H1 (cell line): ENCODE data around the gene CSNK1D. TPM values are rescaled to one million over a fixed set of nuclear protein-coding genes. Genes with fewer than 3 reads are reported as not detected.
A peak's percentile ranks its signal among the peaks of the same experiment; 100 is the strongest.

Experiments used
- CTCF ChIA-PET: fragments of 300-600 bp; sonication (Branson Sonifier 250); formaldehyde crosslinking; loops from one replicate; lab custom pipeline; 2021; ENCODE audit not compliant: partially characterized antibody; lab: Charles Lee
- POLR2A ChIA-PET: fragments of 300-600 bp; sonication (Branson Sonifier 250); formaldehyde crosslinking; loops from one replicate; lab custom pipeline; 2021; ENCODE audit warnings: inconsistent platforms; ENCODE audit not compliant: partially characterized antibody; lab: Charles Lee
- DNase-seq, 2 experiments: peaks; one replicate each; pipeline versions ENCODE4 v3.0.0 to v3.0.0-alpha.2; 2010 to 2022; ENCODE audit warnings: low spot score in 2 of 2, low read depth in 1 of 2, mixed read lengths in 1 of 2
- FAIRE-seq: peaks from 2 replicates; lab custom pipeline; 2011; peaks lifted over from hg19 to GRCh38; lab: Jason Lieb, UNC
- H2AFZ ChIP-seq: 2 replicates; pipeline ENCODE4 v1.8.1; 2012; ENCODE audit warnings: low read length, inconsistent platforms
- H2AK5ac ChIP-seq: 2 replicates; pipeline ENCODE4 v1.6.1; 2013; ENCODE audit warnings: low read depth, low read length
- H2BK120ac ChIP-seq: replicated peaks from 2 replicates; pipeline ENCODE3; 2013; ENCODE audit warnings: low read depth, low read length, inconsistent platforms
- H2BK12ac ChIP-seq: 2 replicates; pipeline ENCODE4 v1.6.1; 2013; ENCODE audit warnings: low read depth, low read length
- H2BK15ac ChIP-seq: 2 replicates; pipeline ENCODE4 v1.6.1; 2013; ENCODE audit warnings: low read length
- H2BK20ac ChIP-seq: 2 replicates; pipeline ENCODE4 v1.6.1; 2013; ENCODE audit warnings: low read length
- H2BK5ac ChIP-seq: 2 replicates; pipeline ENCODE4 v1.6.1; 2013; ENCODE audit warnings: low read depth, low read length
- H3K14ac ChIP-seq: 2 replicates; pipeline ENCODE4 v1.6.1; 2013; ENCODE audit warnings: inconsistent platforms; ENCODE audit not compliant: insufficient read length
- H3K18ac ChIP-seq: 2 replicates; pipeline ENCODE4 v1.6.1; 2013; ENCODE audit warnings: low read length; ENCODE audit errors: extremely low read depth
- H3K23ac ChIP-seq: 2 replicates; pipeline ENCODE4 v1.6.1; 2013; ENCODE audit warnings: inconsistent platforms; ENCODE audit not compliant: insufficient read length
- H3K23me2 ChIP-seq: 2 replicates; pipeline ENCODE4 v1.6.1; 2013; ENCODE audit warnings: low read depth, low read length
- H3K27ac ChIP-seq: 2 replicates; pipeline ENCODE4 v1.6.1; 2011; ENCODE audit warnings: low read depth, low read length, inconsistent platforms
- H3K27me3 ChIP-seq, 4 experiments: replicated peaks in 1 of 4; 1 replicate in 1 of 4; 2 replicates in 3 of 4; pipeline versions ENCODE4 v1.6.1 to v1.8.1; 2011 to 2013; ENCODE audit warnings: low read length in 3 of 4, mild to moderate bottlenecking in 3 of 4, inconsistent platforms in 2 of 4, mixed read lengths in 2 of 4, moderate library complexity in 1 of 4; ENCODE audit not compliant: control insufficient read depth in 3 of 4, insufficient read depth in 3 of 4; ENCODE audit errors: extremely low read depth in 1 of 4
- H3K36me3 ChIP-seq, 4 experiments: 2 replicates each; pipeline versions ENCODE4 v1.6.1 to v1.8.1; 2011 to 2013; ENCODE audit warnings: mild to moderate bottlenecking in 4 of 4, low read length in 3 of 4, moderate library complexity in 2 of 4, control low read depth in 1 of 4, inconsistent platforms in 1 of 4; ENCODE audit not compliant: insufficient read depth in 4 of 4, control insufficient read depth in 2 of 4
- H3K4ac ChIP-seq: replicated peaks from 2 replicates; pipeline ENCODE3; 2013; ENCODE audit warnings: low read length, low read depth, mixed read lengths, inconsistent platforms; ENCODE audit not compliant: insufficient read length
- H3K4me1 ChIP-seq, 4 experiments: replicated peaks in 1 of 4; 1 replicate in 1 of 4; 2 replicates in 3 of 4; pipeline versions ENCODE4 v1.6.1 to v1.8.1; 2011 to 2013; ENCODE audit warnings: low read length in 3 of 4, inconsistent platforms in 2 of 4, mixed read lengths in 1 of 4; ENCODE audit not compliant: insufficient read depth in 4 of 4, control insufficient read depth in 3 of 4
- H3K4me2 ChIP-seq, 2 experiments: 2 replicates each; pipeline versions ENCODE4 v1.6.1 to v1.8.1; 2011 to 2013; ENCODE audit warnings: low read depth in 2 of 2, low read length in 2 of 2, control low read depth in 1 of 2, inconsistent platforms in 1 of 2, mild to moderate bottlenecking in 1 of 2; ENCODE audit not compliant: insufficient read depth in 1 of 2
- H3K4me3 ChIP-seq, 4 experiments: fragments of 200-600, 300-600 bp in 1 of 4; sonication (generic), shearing (Covaris generic), sonication (Bioruptor Twin) in 1 of 4; 2 replicates each; pipeline versions ENCODE4 v1.5.1 to v1.8.1; 2011 to 2016; ENCODE audit warnings: low read length in 4 of 4, low read depth in 3 of 4, control low read depth in 2 of 4, inconsistent platforms in 2 of 4, mild to moderate bottlenecking in 2 of 4, mixed read lengths in 1 of 4, moderate library complexity in 1 of 4; ENCODE audit not compliant: insufficient read depth in 2 of 4; ENCODE audit errors: extremely low read depth in 1 of 4
- H3K56ac ChIP-seq: replicated peaks from 2 replicates; pipeline ENCODE3; 2013; ENCODE audit warnings: low read depth, mild to moderate bottlenecking, mixed read lengths, low read length, inconsistent platforms; ENCODE audit not compliant: insufficient read length
- H3K79me1 ChIP-seq: 2 replicates; pipeline ENCODE4 v1.6.1; 2013; ENCODE audit warnings: low read depth, low read length, control low read depth
- H3K79me2 ChIP-seq, 2 experiments: 2 replicates each; pipeline versions ENCODE4 v1.6.1 to v1.8.1; 2012 to 2013; ENCODE audit warnings: low read length in 2 of 2, mild to moderate bottlenecking in 2 of 2, inconsistent platforms in 1 of 2; ENCODE audit not compliant: insufficient read depth in 2 of 2, control insufficient read depth in 1 of 2
- H3K9ac ChIP-seq, 4 experiments: replicated peaks in 1 of 4; 1 replicate in 1 of 4; 2 replicates in 3 of 4; pipeline versions ENCODE4 v1.6.1 to v1.8.1; 2011 to 2013; ENCODE audit warnings: low read depth in 3 of 4, low read length in 3 of 4, control low read depth in 2 of 4, mild to moderate bottlenecking in 2 of 4, moderate library complexity in 2 of 4, inconsistent platforms in 1 of 4; ENCODE audit errors: extremely low read depth in 1 of 4
- H3K9me3 ChIP-seq, 2 experiments: 2 replicates each; pipeline versions ENCODE4 v1.6.1 to v1.8.1; 2012 to 2013; ENCODE audit warnings: mild to moderate bottlenecking in 2 of 2, moderate library complexity in 2 of 2, control low read depth in 1 of 2, inconsistent platforms in 1 of 2, low read depth in 1 of 2, low read length in 1 of 2, mixed read lengths in 1 of 2; ENCODE audit not compliant: insufficient read depth in 2 of 2
- H4K20me1 ChIP-seq, 2 experiments: replicated peaks in 1 of 2; 2 replicates each; pipeline versions ENCODE3 to v1.8.1; 2011 to 2013; ENCODE audit warnings: inconsistent platforms in 2 of 2, low read length in 2 of 2, mild to moderate bottlenecking in 1 of 2; ENCODE audit not compliant: insufficient read depth in 2 of 2, control insufficient read depth in 1 of 2
- H4K5ac ChIP-seq: 2 replicates; pipeline ENCODE4 v1.6.1; 2013; ENCODE audit warnings: low read length, low read depth, mixed read lengths, inconsistent platforms; ENCODE audit not compliant: insufficient read length
- H4K8ac ChIP-seq: 2 replicates; pipeline ENCODE4 v1.8.0; 2013; ENCODE audit warnings: mild to moderate bottlenecking, moderate library complexity, low read length, inconsistent platforms; ENCODE audit not compliant: insufficient read depth; ENCODE audit errors: extremely low read depth
- H4K91ac ChIP-seq: replicated peaks from 2 replicates; pipeline ENCODE3; 2013; ENCODE audit warnings: low read length, mixed read lengths, inconsistent platforms; ENCODE audit not compliant: insufficient read length
- EZH2 ChIP-seq: fragments of 200-600 bp; sonication (generic); IDR thresholded peaks from 2 replicates; pipeline ENCODE4 v1.7.1; 2012; ENCODE audit warnings: low read depth, mild to moderate bottlenecking, moderate library complexity, low read length, inconsistent platforms; ENCODE audit not compliant: severe bottlenecking
- HDAC2 ChIP-seq, 2 experiments: fragments of 300-600 bp in 1 of 2; sonication (generic) in 1 of 2; IDR thresholded peaks; 2 replicates each; pipeline ENCODE4 v1.6.1; 2011 to 2012; ENCODE audit warnings: low read depth in 2 of 2, low read length in 2 of 2, mild to moderate bottlenecking in 2 of 2, moderate library complexity in 2 of 2, borderline replicate concordance in 1 of 2, inconsistent platforms in 1 of 2
- RAD21 ChIP-seq, 2 experiments: IDR thresholded peaks in 1 of 2; conservative IDR thresholded peaks in 1 of 2; 2 replicates each; pipeline ENCODE4 v1.6.1; 2011; ENCODE audit warnings: low read depth in 2 of 2, low read length in 2 of 2, improper control_type of control experiment in 1 of 2, inconsistent platforms in 1 of 2, mild to moderate bottlenecking in 1 of 2, moderate library complexity in 1 of 2
- SIN3A ChIP-seq, 2 experiments: IDR thresholded peaks in 1 of 2; conservative IDR thresholded peaks in 1 of 2; 2 replicates each; pipeline ENCODE4 v1.6.1; 2011 to 2012; ENCODE audit warnings: low read length in 2 of 2, improper control_type of control experiment in 1 of 2, low read depth in 1 of 2, mild to moderate bottlenecking in 1 of 2
- SP2 ChIP-seq: IDR thresholded peaks from 2 replicates; pipeline ENCODE4 v1.6.1; 2012; ENCODE audit warnings: mild to moderate bottlenecking, low read length, inconsistent platforms
- WGBS, 2 experiments: shearing (Covaris generic) in 1 of 2; methylation state at CpG; one replicate each; pipeline versions ENCODE4 v1.1.6 to v1.1.7; 2013 to 2015; ENCODE audit warnings: low lambda C conversion rate in 2 of 2, mixed read lengths in 2 of 2, inconsistent platforms in 1 of 2, low coverage in 1 of 2, missing lambda C conversion rate in 1 of 2; ENCODE audit not compliant: insufficient replicate concordance in 2 of 2, insufficient coverage in 1 of 2, insufficient read length in 1 of 2; ENCODE audit errors: extremely low coverage in 1 of 2, missing lambda C conversion rate in 1 of 2; 5-methylcytosine and 5-hydroxymethylcytosine counted together
- polyA plus RNA-seq, 7 experiments: library from polyadenylated mRNA; depleted of rRNA in 3 of 7; stranded (reverse) in 5 of 7; unstranded in 2 of 7; fragments of >200 nt in 5 of 7; fragments of 200-250 nt in 2 of 7; gene quantifications; 1 replicate in 5 of 7; 2 replicates in 1 of 7; 4 replicates in 1 of 7; pipeline versions ENCODE4 v1.2.1 to v1.2.3, GENCODE V29; 2011 to 2013; ENCODE audit warnings: missing spikeins in 2 of 7, mixed read lengths in 2 of 7
- total RNA-seq: library from RNA; stranded (reverse); fragmentation: NEBNext Ultra II Directional; extraction: Animal tissue kit (Norgen Biotek cat#: 25700); gene quantifications from 2 replicates; pipeline ENCODE4 v1.2.1, GENCODE V29; 2021

CSNK1D gene
- total and polyA plus RNA-seq, 2 of the 8 experiments (the other 6 are each of a cell fraction or from before 2014, with no cell fraction given), result 73.5 to 103 TPM

DNA sequence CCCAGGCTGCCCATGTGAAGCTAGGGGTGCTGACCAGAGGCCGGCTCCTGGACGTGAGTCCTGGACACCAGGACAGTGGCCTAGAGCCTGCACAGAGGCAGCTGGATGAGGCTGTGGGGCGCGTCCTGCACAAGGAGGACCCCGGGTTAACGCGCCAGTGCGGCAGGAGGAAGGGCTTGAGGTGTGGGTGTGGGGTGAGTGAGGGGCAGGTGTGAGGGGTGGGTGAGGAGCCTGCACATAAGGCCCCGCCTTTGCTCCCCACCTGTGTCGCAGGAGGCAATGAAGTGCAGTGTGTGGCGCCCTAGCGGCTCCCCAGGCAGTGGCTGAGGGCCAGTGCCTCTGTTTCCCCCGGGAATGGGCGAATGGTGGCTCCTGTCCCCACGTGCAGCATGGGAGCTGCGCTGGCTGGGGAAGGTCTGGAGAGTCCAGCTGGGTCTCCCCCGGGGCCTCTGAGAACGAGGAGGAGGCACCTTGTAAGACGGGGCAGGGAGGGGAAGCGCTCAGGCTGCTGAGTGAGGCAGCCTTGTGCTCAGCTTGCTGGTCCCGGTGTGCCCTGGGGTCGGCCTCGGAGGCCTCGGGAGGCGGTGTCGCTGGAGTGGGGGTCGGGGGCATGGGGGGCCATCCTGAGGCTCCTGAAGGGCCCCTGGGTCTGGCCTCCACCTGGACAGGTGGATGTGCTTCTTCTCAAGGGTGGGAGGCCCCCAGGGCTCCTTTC, 40.7 kb upstream of the CSNK1D start:
- H3K23ac ChIP-seq, result no peak overlapping the region
- H3K4me1 ChIP-seq, result peaks cover 0 to 5% (median 4%) of the 10 kb centered on the region in 4 experiments; a peak in 5 of 7 replicates
- H3K56ac ChIP-seq, result no peak overlapping the region
- H4K20me1 ChIP-seq, result peaks cover 0 to 6% of the 10 kb centered on the region in 2 experiments
- no peak overlapping the region for H3K4me3 ChIP-seq
- H2BK15ac ChIP-seq, result no peak overlapping the region
- H2AK5ac ChIP-seq, result no peak overlapping the region
- H3K9me3 ChIP-seq, result peaks cover 0 to 10% of the 10 kb centered on the region in 2 experiments; a peak in 1 of 4 replicates
- ChIA-PET CTCF (interaction anchor here (0.5 to 4.8 kb wide), 3 partner anchors 12 to 106 kb away, joined by 3 to 28 read pairs (median 5); no protein-coding TSS in a partner anchor), POLR2A (no interaction called here)
- H2BK20ac ChIP-seq, result no peak overlapping the region
- H4K8ac ChIP-seq, result 0 out of 2 replicates have a peak overlapping the region, but pooled peaks have one; percentile 25
- no peak overlapping the region for H2BK120ac ChIP-seq
- H2BK5ac ChIP-seq, result no peak overlapping the region
- H4K91ac ChIP-seq, result no peak overlapping the region
- no peak overlapping the region for H2BK12ac ChIP-seq
- H3K36me3 ChIP-seq, result no peaks in the 10 kb centered on the region
- H4K5ac ChIP-seq, result no peak overlapping the region
- TF ChIP-seq SIN3A (conservative IDR thresholded peaks at IDR 0.05 in 1 of 2, IDR thresholded peaks at IDR 0.05 in 1 of 2; ENCODE audit: low read depth in 1 of 2, low read length in 2 of 2) (no peak), EZH2 (no peak), HDAC2 (IDR thresholded peaks at IDR 0.05; ENCODE audit: borderline replicate concordance in 1 of 2, low read depth in 2 of 2, low read length in 2 of 2) (no peak), SP2 (no peak), RAD21 (IDR thresholded peaks at IDR 0.05 in 1 of 2, conservative IDR thresholded peaks at IDR 0.05 in 1 of 2; ENCODE audit: low read depth in 2 of 2, low read length in 2 of 2) (no peak)
- no peak for FAIRE-seq
- no peak overlapping the region; the same call in 1 of the 2 replicates for H3K18ac ChIP-seq
- H2AFZ ChIP-seq, result no peak overlapping the region
- H3K9ac ChIP-seq, result no peak overlapping the region
- no peaks in the 10 kb centered on the region for H3K79me1 ChIP-seq
- WGBS, 2 experiments, result 89% methylated on average over 18 of the region's 27 CpGs; no CpG with 5 or more reads in 1 of the 2 experiments
- DNase-seq, result no peak
- H3K4ac ChIP-seq, result no peak overlapping the region
- no peak overlapping the region for H3K4me2 ChIP-seq
- no peak overlapping the region for H3K27ac ChIP-seq
- H3K27me3 ChIP-seq, result no peaks in the 10 kb centered on the region; a peak in 3 of 7 replicates
- no peaks in the 10 kb centered on the region for H3K79me2 ChIP-seq
- peaks cover 5% of the 10 kb centered on the region; the same call in 1 of the 2 replicates for H3K23me2 ChIP-seq
- no peak overlapping the region for H3K14ac ChIP-seq
